ENCODE data around the gene SORL1. TPM values are rescaled to one million over a fixed set of nuclear protein-coding genes. Genes with fewer than 3 reads are reported as not detected.

SORL1 gene
- total RNA-seq, 1 donor from 2014 or later: 39.0 TPM

- Mint-ChIP-seq H3K9me3 (peaks cover 5% of the 10 kb centered on the region), H3K36me3 (peaks cover 32% of the 10 kb centered on the region), H3K27ac (no peak overlapping the region), H3K4me1 (ENCODE audit: unreplicated experiment) (peaks cover 23% of the 10 kb centered on the region), H3K4me3 (no peak overlapping the region), H3K27me3 (no peaks in the 10 kb centered on the region)
- no peak for DNase-seq (ENCODE audit: extremely low spot score, unreplicated experiment)
- no peak for TF ChIP-seq CTCF (conservative IDR thresholded peaks at IDR 0.05)
Observed at GRCh38 chr11:121485216-121485615, 33.1 kb downstream of the SORL1 start.

- Mint-ChIP-seq H3K4me1 (ENCODE audit: unreplicated experiment) (peaks cover 23% of the 10 kb centered on the region), H3K27ac (no peak overlapping the region), H3K36me3 (peaks cover 36% of the 10 kb centered on the region), H3K27me3 (no peaks in the 10 kb centered on the region), H3K4me3 (no peak overlapping the region), H3K9me3 (peaks cover 5% of the 10 kb centered on the region)
- DNase-seq (ENCODE audit: extremely low spot score, unreplicated experiment): no peak
- TF ChIP-seq CTCF (conservative IDR thresholded peaks at IDR 0.05): no peak
Observed at GRCh38 chr11:121486054-121486453, 33.9 kb downstream of the SORL1 start.

GRCh38 chr11:121487191-121487590 is 35.1 kb downstream of the SORL1 start:
- peaks cover 38% of the 10 kb centered on the region for H3K36me3 Mint-ChIP-seq
- H3K27ac Mint-ChIP-seq: no peak overlapping the region
- H3K4me3 Mint-ChIP-seq: no peak overlapping the region
- no peaks in the 10 kb centered on the region for H3K27me3 Mint-ChIP-seq
- no peak for DNase-seq (ENCODE audit: extremely low spot score, unreplicated experiment)
- H3K4me1 Mint-ChIP-seq (ENCODE audit: unreplicated experiment): peaks cover 18% of the 10 kb centered on the region
- H3K9me3 Mint-ChIP-seq: peaks cover 5% of the 10 kb centered on the region
- no peak for TF ChIP-seq CTCF (conservative IDR thresholded peaks at IDR 0.05)

GRCh38 chr11:121488170-121488569 is 36.1 kb downstream of the SORL1 start:
- H3K4me1 Mint-ChIP-seq (ENCODE audit: unreplicated experiment): peaks cover 13% of the 10 kb centered on the region
- H3K27ac Mint-ChIP-seq: peak overlapping the region; percentile 94
- H3K4me3 Mint-ChIP-seq: peak overlapping the region; percentile 76
- DNase-seq (ENCODE audit: extremely low spot score, unreplicated experiment): no peak
- no peak for TF ChIP-seq CTCF (conservative IDR thresholded peaks at IDR 0.05)
- peaks cover 38% of the 10 kb centered on the region for H3K36me3 Mint-ChIP-seq
- H3K9me3 Mint-ChIP-seq: peaks cover 5% of the 10 kb centered on the region
- no peaks in the 10 kb centered on the region for H3K27me3 Mint-ChIP-seq

- no peak for DNase-seq (ENCODE audit: extremely low spot score, unreplicated experiment)
- peak overlapping the region; percentile 94 for H3K27ac Mint-ChIP-seq
- H3K27me3 Mint-ChIP-seq: no peaks in the 10 kb centered on the region
- no peak for TF ChIP-seq CTCF (conservative IDR thresholded peaks at IDR 0.05)
- peaks cover 13% of the 10 kb centered on the region for H3K4me1 Mint-ChIP-seq (ENCODE audit: unreplicated experiment)
- H3K4me3 Mint-ChIP-seq: peak overlapping the region; percentile 76
- peaks cover 5% of the 10 kb centered on the region for H3K9me3 Mint-ChIP-seq
- H3K36me3 Mint-ChIP-seq: peaks cover 38% of the 10 kb centered on the region
Observed at GRCh38 chr11:121488641-121489040, 36.5 kb downstream of the SORL1 start.

GRCh38 chr11:121489823-121490222 is 37.7 kb downstream of the SORL1 start:
- no peak for TF ChIP-seq CTCF (conservative IDR thresholded peaks at IDR 0.05)
- Mint-ChIP-seq H3K9me3 (peaks cover 5% of the 10 kb centered on the region), H3K4me1 (ENCODE audit: unreplicated experiment) (peaks cover 9% of the 10 kb centered on the region), H3K4me3 (no peak overlapping the region), H3K36me3 (peaks cover 44% of the 10 kb centered on the region), H3K27me3 (no peaks in the 10 kb centered on the region), H3K27ac (no peak overlapping the region)
- DNase-seq (ENCODE audit: extremely low spot score, unreplicated experiment): no peak
